Uterus (tissue), 2 donors: ENCODE results near the gene PYY.

Experiments used
- CTCF ChIP-seq, 4 experiments: fragments of 200-600 bp in 2 of 4; fragments of 450-650 bp in 2 of 4; sonication (generic) in 2 of 4; IDR thresholded peaks; one replicate each; pipeline ENCODE4 v1.5.1; 2016 to 2019; ENCODE audit warnings: antibody characterized with exemption in 4 of 4, mild to moderate bottlenecking in 2 of 4, moderate library complexity in 1 of 4
- POLR2A ChIP-seq, 2 donors: fragments of 450-650 bp; IDR thresholded peaks; one replicate each; pipeline ENCODE4 v1.6.1; 2016; ENCODE audit warnings: antibody characterized with exemption in 2 of 2, mild to moderate bottlenecking in 1 of 2, moderate library complexity in 1 of 2

GRCh38 chr17:43966276-43966675, 12.5 kb upstream of the PYY start:
- TF ChIP-seq POLR2A (IDR thresholded peaks at IDR 0.05) (no peak), CTCF (IDR thresholded peaks at IDR 0.05) (no peak)
